ENCODE data around the gene KCNC3. TPM values are rescaled to one million over a fixed set of nuclear protein-coding genes. Genes with fewer than 3 reads are reported as not detected.
"Not testable (repeated sequence)": the region's sequence is repeated elsewhere in the genome, so short reads cannot be mapped to it uniquely, and the experiment has no call there.

Gene KCNC3
- total RNA-seq, 1 donor from 2014 or later: not detected

DNA sequence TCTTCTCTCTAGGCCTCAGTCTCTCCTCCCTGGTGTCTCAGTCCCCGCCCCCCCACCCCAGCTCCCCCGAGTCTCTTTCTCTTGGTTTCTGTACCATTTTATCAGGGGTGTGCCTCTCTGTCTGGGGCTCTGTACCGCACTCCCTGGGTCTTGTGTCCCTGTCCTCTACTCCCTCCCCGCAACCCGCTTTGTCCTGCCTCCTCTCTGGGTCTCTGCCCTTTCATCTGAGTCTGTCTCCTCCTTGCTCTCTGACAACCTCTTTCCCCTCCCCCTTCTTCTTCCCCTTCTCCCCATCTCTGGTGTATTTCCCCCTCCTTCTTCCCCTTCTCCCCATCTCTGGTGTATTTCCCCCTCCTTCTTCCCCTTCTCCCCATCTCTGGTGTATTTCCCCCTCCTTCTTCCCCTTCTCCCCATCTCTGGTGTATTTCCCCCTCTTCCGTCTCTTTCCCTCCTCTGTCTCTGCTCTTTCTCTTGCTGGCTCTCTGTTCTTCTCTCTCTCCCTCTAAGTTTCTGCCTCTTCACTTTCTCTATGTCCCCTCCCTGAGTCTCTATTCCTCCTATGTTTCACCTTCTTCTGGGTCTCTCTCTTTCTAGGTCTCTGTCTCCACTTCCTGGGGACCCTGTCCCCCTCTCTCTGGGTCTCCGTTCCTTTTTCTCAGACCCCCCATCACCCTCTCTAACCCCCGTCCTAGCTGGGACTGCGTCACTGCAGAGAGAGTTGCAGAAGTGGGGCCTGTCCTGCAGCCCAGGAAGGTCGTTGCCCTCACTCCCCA is 2.2 kb upstream of the KCNC3 start:
- H3K4me3 Mint-ChIP-seq (ENCODE audit: unreplicated experiment): no peak overlapping the region
- FAIRE-seq: no peak

DNA sequence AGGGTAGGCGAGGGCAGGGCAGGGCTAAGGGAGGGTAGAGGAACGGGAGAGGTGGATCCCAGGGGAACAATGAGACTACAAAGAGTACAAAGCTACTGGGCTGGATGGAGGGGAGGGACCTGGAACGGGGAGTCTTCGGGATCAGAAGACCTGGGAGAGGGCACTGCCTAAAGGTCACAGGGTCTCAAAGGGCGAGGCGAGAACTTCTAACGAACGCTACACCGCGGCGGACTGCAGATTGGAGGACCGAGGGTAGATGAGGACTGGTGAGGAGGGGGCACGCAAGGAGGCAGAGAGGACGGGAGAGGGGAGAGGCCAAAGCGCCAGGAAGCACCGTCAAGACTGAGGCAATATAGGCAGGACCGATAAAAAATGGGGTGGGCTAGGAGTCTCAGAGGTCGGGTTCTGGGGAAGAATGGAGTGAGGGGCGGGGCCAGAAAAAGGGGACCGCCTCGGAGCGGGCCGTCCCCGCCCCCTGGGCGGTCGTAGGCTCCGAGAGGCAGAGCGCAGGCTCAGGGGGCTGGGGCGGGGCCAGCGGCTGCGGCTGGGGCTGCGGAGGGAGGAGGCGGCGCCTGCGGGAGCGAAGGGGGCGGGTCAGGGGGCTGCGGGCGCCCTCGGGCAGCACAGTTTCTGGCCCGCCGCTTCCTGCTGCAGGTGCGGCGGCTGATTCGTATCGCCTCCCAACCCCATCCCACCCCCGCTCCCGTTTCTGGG is 1.3 kb upstream of the KCNC3 start:
- no peaks in the 10 kb centered on the region for H3K79me2 ChIP-seq (ENCODE audit: insufficient read depth, low read length)
- H3K36me3 ChIP-seq (ENCODE audit: insufficient read depth, low read length): no peaks in the 10 kb centered on the region
- H2AFZ ChIP-seq (ENCODE audit: low read depth, low read length): no peak overlapping the region
- no peak overlapping the region for H3K4me3 ChIP-seq (ENCODE audit: insufficient read depth, low read depth, low read length)
- peaks cover 27% of the 10 kb centered on the region for H3K9me3 Mint-ChIP-seq (ENCODE audit: unreplicated experiment)
- H3K4me2 ChIP-seq (ENCODE audit: low read length): peak overlapping the region; percentile 63
- FAIRE-seq (no peak), DNase-seq (ENCODE audit: low read depth) (no peak)
- H3K4me1 ChIP-seq (ENCODE audit: insufficient read depth, low read length): peaks cover 8% of the 10 kb centered on the region
- H3K27ac Mint-ChIP-seq (ENCODE audit: unreplicated experiment): no peak overlapping the region
- no peak overlapping the region for H3K9ac ChIP-seq (ENCODE audit: low read length)
- peaks cover 2% of the 10 kb centered on the region for H3K36me3 Mint-ChIP-seq (ENCODE audit: low read depth, unreplicated experiment)
- no peaks in the 10 kb centered on the region for H4K20me1 ChIP-seq (ENCODE audit: insufficient read depth, low read length)
- no peak overlapping the region for H3K4me3 Mint-ChIP-seq (ENCODE audit: unreplicated experiment)
- H3K27ac ChIP-seq (ENCODE audit: low read depth, low read length): no peak overlapping the region
- H3K27me3 ChIP-seq (ENCODE audit: insufficient read depth, low read length): peaks cover 33% of the 10 kb centered on the region
- H3K4me1 Mint-ChIP-seq (ENCODE audit: low read depth, unreplicated experiment): no peaks in the 10 kb centered on the region
- H3K9me3 ChIP-seq (ENCODE audit: insufficient read depth, low read depth, low read length): peaks cover 5% of the 10 kb centered on the region
- no peaks in the 10 kb centered on the region for H3K27me3 Mint-ChIP-seq (ENCODE audit: low read depth, unreplicated experiment)
- TF ChIP-seq EZH2 (IDR thresholded peaks at IDR 0.05; ENCODE audit: insufficient read depth, low read length): no peak
- TF ChIP-seq, protein P1, sequence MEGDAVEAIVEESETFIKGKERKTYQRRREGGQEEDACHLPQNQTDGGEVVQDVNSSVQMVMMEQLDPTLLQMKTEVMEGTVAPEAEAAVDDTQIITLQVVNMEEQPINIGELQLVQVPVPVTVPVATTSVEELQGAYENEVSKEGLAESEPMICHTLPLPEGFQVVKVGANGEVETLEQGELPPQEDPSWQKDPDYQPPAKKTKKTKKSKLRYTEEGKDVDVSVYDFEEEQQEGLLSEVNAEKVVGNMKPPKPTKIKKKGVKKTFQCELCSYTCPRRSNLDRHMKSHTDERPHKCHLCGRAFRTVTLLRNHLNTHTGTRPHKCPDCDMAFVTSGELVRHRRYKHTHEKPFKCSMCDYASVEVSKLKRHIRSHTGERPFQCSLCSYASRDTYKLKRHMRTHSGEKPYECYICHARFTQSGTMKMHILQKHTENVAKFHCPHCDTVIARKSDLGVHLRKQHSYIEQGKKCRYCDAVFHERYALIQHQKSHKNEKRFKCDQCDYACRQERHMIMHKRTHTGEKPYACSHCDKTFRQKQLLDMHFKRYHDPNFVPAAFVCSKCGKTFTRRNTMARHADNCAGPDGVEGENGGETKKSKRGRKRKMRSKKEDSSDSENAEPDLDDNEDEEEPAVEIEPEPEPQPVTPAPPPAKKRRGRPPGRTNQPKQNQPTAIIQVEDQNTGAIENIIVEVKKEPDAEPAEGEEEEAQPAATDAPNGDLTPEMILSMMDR (IDR thresholded peaks at IDR 0.05; ENCODE audit: insufficient read depth, low read depth, low read length): no peak

More for the DNA sequence above, 2.2 kb upstream of the KCNC3 start:
- Mint-ChIP-seq H3K27me3 (ENCODE audit: low read depth, unreplicated experiment) (no peaks in the 10 kb centered on the region), H3K27ac (ENCODE audit: unreplicated experiment) (no peak overlapping the region), H3K9me3 (ENCODE audit: unreplicated experiment) (peaks cover 29% of the 10 kb centered on the region), H3K4me1 (ENCODE audit: low read depth, unreplicated experiment) (no peaks in the 10 kb centered on the region), H3K36me3 (ENCODE audit: low read depth, unreplicated experiment) (peaks cover 2% of the 10 kb centered on the region)
- H3K27ac ChIP-seq (ENCODE audit: low read depth, low read length): no peak overlapping the region
- H3K4me3 ChIP-seq (ENCODE audit: insufficient read depth, low read depth, low read length): no peak overlapping the region
- peaks cover 30% of the 10 kb centered on the region for H3K27me3 ChIP-seq (ENCODE audit: insufficient read depth, low read length)
- peaks cover 8% of the 10 kb centered on the region for H3K4me1 ChIP-seq (ENCODE audit: insufficient read depth, low read length)
- H3K9ac ChIP-seq (ENCODE audit: low read length): no peak overlapping the region
- H2AFZ ChIP-seq (ENCODE audit: low read depth, low read length): no peak overlapping the region
- no peak for DNase-seq (ENCODE audit: low read depth)
- TF ChIP-seq, protein P1 (IDR thresholded peaks at IDR 0.05; ENCODE audit: insufficient read depth, low read depth, low read length): no peak
- TF ChIP-seq EZH2 (IDR thresholded peaks at IDR 0.05; ENCODE audit: insufficient read depth, low read length): peak; percentile 12
- H3K9me3 ChIP-seq (ENCODE audit: insufficient read depth, low read depth, low read length): peaks cover 5% of the 10 kb centered on the region
- no peak overlapping the region for H3K4me2 ChIP-seq (ENCODE audit: low read length)
- no peaks in the 10 kb centered on the region for H3K79me2 ChIP-seq (ENCODE audit: insufficient read depth, low read length)
- no peaks in the 10 kb centered on the region for H3K36me3 ChIP-seq (ENCODE audit: insufficient read depth, low read length)
- no peaks in the 10 kb centered on the region for H4K20me1 ChIP-seq (ENCODE audit: insufficient read depth, low read length)

DNA sequence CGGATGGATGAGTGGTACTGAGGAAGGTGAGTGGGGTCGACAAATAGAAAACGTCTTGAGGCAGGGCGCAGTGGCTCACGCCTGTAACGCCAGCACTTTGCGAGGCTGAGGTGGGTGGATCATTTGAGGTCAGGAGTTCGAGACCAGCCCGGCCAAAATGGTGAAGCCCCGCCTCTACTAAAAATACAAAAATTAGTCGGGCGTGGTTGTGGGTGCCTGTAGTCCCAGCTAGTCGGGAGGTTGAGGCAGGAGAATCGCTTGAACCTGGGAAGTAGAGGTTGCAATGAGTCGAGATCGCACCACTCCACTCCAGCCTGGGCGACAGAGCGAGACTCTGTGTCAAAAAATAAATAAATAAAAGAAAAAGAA is 733 bp upstream of the KCNC3 start:
- H3K4me1 ChIP-seq (ENCODE audit: insufficient read depth, low read length); DNase-seq (ENCODE audit: low read depth); H3K79me2 ChIP-seq (ENCODE audit: insufficient read depth, low read length); FAIRE-seq; H3K9ac ChIP-seq (ENCODE audit: low read length); H3K4me1 Mint-ChIP-seq (ENCODE audit: low read depth, unreplicated experiment); H3K27ac ChIP-seq (ENCODE audit: low read depth, low read length); H3K27me3 Mint-ChIP-seq (ENCODE audit: low read depth, unreplicated experiment); H3K36me3 ChIP-seq (ENCODE audit: insufficient read depth, low read length); H3K4me3 Mint-ChIP-seq (ENCODE audit: unreplicated experiment); H3K9me3 ChIP-seq (ENCODE audit: insufficient read depth, low read depth, low read length); H3K36me3 Mint-ChIP-seq (ENCODE audit: low read depth, unreplicated experiment); H4K20me1 ChIP-seq (ENCODE audit: insufficient read depth, low read length): not testable (repeated sequence)
- H2AFZ ChIP-seq (ENCODE audit: low read depth, low read length): peak overlapping the region; percentile 64
- H3K4me2 ChIP-seq (ENCODE audit: low read length): peak overlapping the region; percentile 73
- H3K9me3 Mint-ChIP-seq (ENCODE audit: unreplicated experiment): peaks cover 22% of the 10 kb centered on the region
- peaks cover 33% of the 10 kb centered on the region for H3K27me3 ChIP-seq (ENCODE audit: insufficient read depth, low read length)
- H3K4me3 ChIP-seq (ENCODE audit: insufficient read depth, low read depth, low read length): peak overlapping the region; percentile 25
- H3K27ac Mint-ChIP-seq (ENCODE audit: unreplicated experiment): peak overlapping the region; percentile 26
